Activated naive CD4-positive, alpha-beta T cell treated with anti-CD3 and anti-CD28 coated beads, Interleukin-2, amount 50 U/mL, for 72 hours (primary cell): ENCODE data around the gene L3MBTL3. TPM values are rescaled to one million over a fixed set of nuclear protein-coding genes. Genes with fewer than 3 reads are reported as not detected.
"Not testable (repeated sequence)": the region's sequence is repeated elsewhere in the genome, so short reads cannot be mapped to it uniquely, and the experiment has no call there.

Source experiments
- ATAC-seq, 2 donors: fragments of 150-1000 bp; cut with Tn5 transposase; 2 replicates each; pipeline ENCODE4 v1.10.0; 2021; ENCODE audit warnings: mild to moderate bottlenecking in 2 of 2, moderate library complexity in 2 of 2
- DNase-seq, 2 donors: peaks; one replicate each; pipeline ENCODE4 v3.0.0; 2021 to 2022; ENCODE audit warnings: low spot score in 2 of 2
- H3K27ac Mint-ChIP-seq, 2 donors: one replicate each; pipeline ENCODE4 v1.8.0; 2022; ENCODE audit warnings: mild to moderate bottlenecking in 2 of 2, mixed read lengths in 2 of 2
- H3K36me3 Mint-ChIP-seq, 2 donors: one replicate each; pipeline ENCODE4 v1.8.0; 2022; ENCODE audit warnings: mixed read lengths in 2 of 2
- H3K9me3 Mint-ChIP-seq, 2 donors: one replicate each; pipeline ENCODE4 v1.8.0; 2022; ENCODE audit warnings: mixed read lengths in 2 of 2
- total RNA-seq, 2 donors: library from RNA; stranded (reverse); gene quantifications; one replicate each; pipeline ENCODE4 v1.2.3, GENCODE V29; 2022

The L3MBTL3 gene
- total RNA-seq, 2 donors from 2014 or later, result 3.1 to 5.4 TPM

DNA sequence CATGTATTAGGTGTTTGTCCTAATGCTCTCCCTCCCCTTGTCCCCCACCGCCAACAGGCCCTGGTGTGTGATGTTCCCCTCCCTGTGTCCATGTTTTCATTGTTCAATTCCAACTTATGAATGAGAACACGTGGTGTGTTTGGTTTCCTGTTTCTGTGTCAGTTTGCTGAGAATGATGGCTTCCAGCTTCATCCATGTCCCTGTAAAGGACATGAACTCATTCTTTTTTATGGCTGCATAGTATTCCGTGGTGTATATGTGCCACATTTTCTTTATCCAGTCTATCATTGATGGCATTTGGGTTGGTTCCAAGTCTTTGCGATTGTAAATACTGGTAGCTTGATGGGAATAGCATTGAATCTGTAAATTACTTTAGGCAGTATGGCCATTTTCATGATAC, 151.8 kb downstream of the L3MBTL3 start:
- H3K27ac Mint-ChIP-seq, DNase-seq, ATAC-seq: not testable (repeated sequence)
- peaks cover 28 to 41% of the 10 kb centered on the region in 2 donors for H3K36me3 Mint-ChIP-seq
- peaks cover 19 to 27% of the 10 kb centered on the region in 2 donors for H3K9me3 Mint-ChIP-seq

DNA sequence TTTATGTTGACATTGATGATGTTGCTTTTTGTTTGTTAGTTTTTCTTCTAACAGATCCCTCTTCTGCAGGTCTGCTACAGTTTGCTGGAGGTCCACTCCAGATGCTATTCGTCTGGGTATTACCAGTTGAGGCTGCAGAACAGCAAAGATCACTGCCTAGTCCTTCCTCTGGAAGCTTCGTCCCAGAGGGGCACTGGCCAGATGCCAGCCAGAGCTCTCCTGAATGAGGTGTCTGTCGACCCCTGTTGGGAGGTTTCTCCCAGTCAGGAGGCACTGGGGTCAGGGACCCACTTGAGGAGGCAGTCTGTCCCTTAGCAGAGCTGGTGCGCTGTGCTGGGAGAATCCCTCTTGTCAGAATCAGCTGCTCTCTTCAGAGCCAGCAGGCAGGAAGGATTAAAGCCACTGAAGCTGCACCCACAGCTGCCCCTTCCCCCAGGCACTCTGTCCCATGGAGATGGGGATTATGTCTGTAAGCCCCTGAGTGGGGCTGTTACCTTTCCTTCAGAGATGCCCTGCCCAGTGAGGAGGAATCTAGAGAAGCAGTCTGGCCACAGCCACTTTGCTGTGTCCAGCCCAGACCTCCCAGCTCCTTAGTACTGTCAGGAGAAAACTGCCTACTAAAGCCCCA, 155.1 kb downstream of the L3MBTL3 start:
- peaks cover 20 to 32% of the 10 kb centered on the region in 2 donors for H3K36me3 Mint-ChIP-seq
- peaks cover 13 to 27% of the 10 kb centered on the region in 2 donors for H3K9me3 Mint-ChIP-seq
- DNase-seq, ATAC-seq, H3K27ac Mint-ChIP-seq: not testable (repeated sequence)

GRCh38 chr6:130176378-130176777, 158.0 kb downstream of the L3MBTL3 start:
- peak in 1 of 2 donors; percentile 55 for ATAC-seq
- peaks cover 8 to 16% of the 10 kb centered on the region in 2 donors for H3K9me3 Mint-ChIP-seq
- H3K27ac Mint-ChIP-seq, result no peak overlapping the region
- peaks cover 8 to 24% of the 10 kb centered on the region in 2 donors for H3K36me3 Mint-ChIP-seq
- no peak for DNase-seq

DNA sequence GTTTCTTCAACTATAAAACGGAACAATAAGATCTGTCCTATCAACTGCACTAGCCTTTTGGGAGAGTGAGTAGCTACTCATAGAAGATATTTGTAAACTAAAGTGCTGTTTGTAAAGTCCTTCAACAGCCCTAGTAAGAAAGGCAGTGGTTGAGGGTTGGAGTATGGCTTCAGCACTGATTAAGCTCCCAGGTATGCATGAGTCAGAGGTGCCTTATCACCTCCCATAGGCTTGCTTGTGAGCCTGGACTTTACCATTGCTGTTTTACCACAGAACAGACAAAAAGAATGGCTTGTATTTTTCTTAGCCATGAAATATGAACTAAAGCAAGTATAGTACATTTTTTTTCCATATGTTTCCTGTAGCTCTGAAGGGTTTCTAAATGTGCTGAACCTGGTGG, 160.3 kb downstream of the L3MBTL3 start:
- ATAC-seq (no peak), DNase-seq (no peak)
- H3K9me3 Mint-ChIP-seq, result no peaks in the 10 kb centered on the region
- peaks cover 0 to 4% of the 10 kb centered on the region in 2 donors for H3K36me3 Mint-ChIP-seq
- H3K27ac Mint-ChIP-seq, result peak overlapping the region in 1 of 2 donors; percentile 63

DNA sequence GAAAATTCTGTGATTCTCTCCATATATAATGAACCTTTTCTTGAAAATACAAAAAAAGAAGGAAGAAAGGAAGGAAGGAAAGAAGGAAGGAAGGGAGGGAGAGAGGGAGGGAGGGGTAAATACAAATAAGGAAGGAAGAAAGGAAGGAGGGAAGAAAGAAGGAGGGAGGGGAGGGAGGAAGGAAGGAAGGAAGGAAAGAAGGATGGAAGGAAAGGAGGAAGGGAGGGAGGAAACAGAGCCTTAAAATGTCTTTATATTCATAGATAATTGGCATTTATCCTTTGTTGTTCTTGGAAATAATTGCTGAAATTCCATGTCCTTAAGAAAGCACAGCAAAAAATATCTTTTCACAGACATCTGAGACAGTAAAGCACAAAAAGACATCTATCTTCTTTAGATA, 164.1 kb downstream of the L3MBTL3 start:
- H3K27ac Mint-ChIP-seq, result peak overlapping the region in 1 of 2 donors; percentile 64
- peaks cover 0 to 4% of the 10 kb centered on the region in 2 donors for H3K36me3 Mint-ChIP-seq
- no peaks in the 10 kb centered on the region for H3K9me3 Mint-ChIP-seq
- DNase-seq (no peak), ATAC-seq (no peak)

DNA sequence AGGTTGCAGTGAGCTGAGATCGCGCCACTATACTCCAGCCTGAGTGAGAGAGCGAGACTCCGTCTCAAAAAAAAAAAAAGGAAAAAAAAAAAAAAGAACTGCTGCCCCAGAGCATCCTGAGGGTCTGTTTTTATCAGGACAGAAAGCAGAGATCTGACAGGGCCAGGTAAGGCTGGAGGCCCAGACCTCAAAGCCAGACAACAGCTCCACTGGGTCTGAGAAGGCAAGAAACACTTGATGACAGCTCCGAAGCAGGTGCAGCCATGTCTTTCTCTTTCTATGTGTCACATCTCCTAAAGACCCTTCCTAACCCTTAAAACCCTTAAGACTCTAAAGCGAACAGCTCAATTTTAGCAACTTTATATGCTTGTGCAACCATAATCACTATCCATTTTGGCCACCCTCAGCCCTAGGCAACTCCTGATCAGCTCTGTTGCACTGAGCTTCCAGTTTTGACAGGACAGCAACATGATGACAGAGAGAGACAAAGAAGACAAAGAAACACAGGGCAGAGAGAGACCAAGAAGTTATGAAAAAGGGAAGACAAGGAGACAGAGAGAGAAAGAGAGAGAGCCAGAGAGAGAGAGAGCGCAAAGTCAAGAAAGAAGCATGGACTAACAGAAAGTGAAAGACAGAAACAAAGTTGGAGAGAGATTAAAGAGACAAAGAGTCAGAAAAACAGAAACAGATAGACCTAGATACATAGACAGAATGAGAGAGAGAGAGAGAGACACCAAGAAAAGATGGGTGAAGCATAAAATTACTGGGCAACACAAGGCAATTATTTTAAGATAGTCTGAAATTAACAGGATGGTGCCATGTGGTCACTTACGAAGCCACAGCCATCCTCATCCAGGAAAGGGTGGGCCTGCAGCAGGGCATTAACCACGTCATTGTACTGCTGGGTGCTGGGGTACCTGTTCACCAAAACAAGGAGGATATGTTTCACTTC, 165.2 kb downstream of the L3MBTL3 start:
- DNase-seq (no peak), ATAC-seq (peak; percentile 78 to 83)
- peaks cover 0 to 4% of the 10 kb centered on the region in 2 donors for H3K36me3 Mint-ChIP-seq
- peak overlapping the region; percentile 64 to 69 for H3K27ac Mint-ChIP-seq
- no peaks in the 10 kb centered on the region for H3K9me3 Mint-ChIP-seq

DNA sequence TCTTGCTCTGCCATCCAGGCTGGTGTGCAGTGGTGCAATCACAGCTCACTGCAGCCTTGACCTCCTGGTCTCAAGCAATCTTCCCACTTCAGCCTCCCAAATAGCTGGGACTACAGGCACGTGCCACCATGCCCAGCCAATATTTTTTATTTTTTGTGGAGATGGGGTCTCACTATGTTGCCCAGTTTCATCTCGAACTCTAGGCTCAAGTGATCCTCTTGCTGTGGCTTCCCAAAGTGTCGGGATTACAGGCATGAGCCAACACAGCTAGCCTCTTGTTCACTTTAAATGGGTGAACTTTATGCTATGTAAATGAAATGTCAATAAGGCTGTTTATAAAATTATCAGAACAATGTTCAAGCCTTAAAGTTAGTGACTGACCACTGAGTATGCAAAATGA, 167.3 kb downstream of the L3MBTL3 start:
- DNase-seq (no peak), ATAC-seq (no peak)
- H3K36me3 Mint-ChIP-seq, result peaks cover 10 to 11% of the 10 kb centered on the region in 2 donors
- H3K27ac Mint-ChIP-seq, result no peak overlapping the region
- no peaks in the 10 kb centered on the region for H3K9me3 Mint-ChIP-seq

GRCh38 chr6:130187335-130188206, 169.2 kb downstream of the L3MBTL3 start:
- H3K27ac Mint-ChIP-seq, result peak overlapping the region in 1 of 2 donors; percentile 15
- peaks cover 11 to 17% of the 10 kb centered on the region in 2 donors for H3K36me3 Mint-ChIP-seq
- H3K9me3 Mint-ChIP-seq, result peaks cover 0 to 2% of the 10 kb centered on the region in 2 donors
- no peak for DNase-seq
- peak; percentile 24 to 62 for ATAC-seq

DNA sequence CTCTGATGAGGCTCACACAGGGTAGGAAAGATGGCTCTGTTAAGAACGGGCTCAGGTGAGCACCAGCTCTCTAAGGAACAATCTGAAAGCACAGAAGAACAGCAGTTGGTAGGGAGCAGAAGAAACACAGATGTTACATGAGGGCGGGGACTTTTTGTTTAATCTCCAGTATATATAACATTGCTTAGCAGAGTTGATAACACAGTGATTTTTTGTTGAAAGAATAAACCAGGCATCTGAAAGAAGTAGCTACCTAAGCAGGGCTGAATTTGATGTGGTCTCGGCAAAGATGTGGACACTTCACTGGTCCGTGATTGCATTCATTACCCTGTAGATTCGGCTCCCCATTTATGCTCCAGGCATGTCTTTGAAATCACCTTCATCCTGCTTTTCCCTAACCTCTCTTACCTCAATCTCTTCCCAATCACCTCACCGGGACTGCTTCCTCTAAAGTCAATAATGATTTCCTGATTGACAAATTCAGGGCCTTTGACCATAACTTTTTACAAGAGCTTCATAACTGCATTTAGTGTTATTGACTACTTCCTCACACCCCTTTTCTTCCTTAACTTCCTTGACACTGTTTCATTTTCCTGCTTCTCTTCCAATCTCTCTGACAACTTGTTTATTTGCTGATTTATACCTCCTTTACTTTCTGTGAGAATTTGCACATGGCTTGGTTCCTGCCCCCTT, 170.0 kb downstream of the L3MBTL3 start:
- ATAC-seq (no peak), DNase-seq (no peak)
- Mint-ChIP-seq H3K36me3 (peaks cover 16 to 25% of the 10 kb centered on the region in 2 donors), H3K27ac (peak overlapping the region in 1 of 2 donors; percentile 1), H3K9me3 (peaks cover 3 to 10% of the 10 kb centered on the region in 2 donors)

DNA sequence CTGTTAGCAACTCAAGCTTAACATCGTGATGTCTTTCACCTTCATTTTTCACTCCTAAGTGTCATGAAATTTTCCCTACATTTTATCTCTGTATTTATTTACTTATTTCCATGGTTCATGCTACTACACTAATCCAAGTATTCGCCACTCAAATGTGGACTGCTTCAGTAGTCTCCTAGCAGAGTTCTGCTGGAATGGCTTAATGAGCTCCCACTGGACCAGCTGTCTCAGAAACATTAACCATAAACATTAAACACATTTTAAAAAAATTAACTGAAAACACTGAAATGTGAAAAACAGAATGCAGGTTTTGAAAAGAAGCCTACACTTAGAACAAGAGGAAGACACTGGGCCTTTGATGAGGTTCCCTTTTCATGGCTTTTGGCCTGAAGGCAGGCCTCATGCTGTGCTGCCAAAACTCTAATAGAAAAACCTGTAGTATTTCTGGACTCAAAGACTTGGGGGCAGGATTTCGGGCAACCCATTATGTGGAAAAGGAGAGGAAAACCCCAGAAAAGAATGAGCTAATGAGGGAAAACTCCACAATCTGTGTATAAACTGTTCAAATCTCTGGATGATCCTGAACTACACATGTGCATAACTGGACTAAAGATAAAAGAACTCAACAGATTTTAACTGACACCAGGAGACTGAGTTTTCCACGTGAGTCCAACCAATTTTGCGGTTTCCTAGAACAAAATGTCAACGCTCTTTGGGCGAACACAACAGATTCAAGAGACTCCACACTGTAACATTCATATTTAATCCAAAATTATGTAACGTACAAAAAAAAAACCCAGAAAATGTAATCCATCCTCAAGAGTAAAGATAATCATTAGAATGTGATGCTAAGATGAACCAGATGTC, 171.4 kb downstream of the L3MBTL3 start:
- Mint-ChIP-seq H3K9me3 (peaks cover 8 to 16% of the 10 kb centered on the region in 2 donors), H3K27ac (no peak overlapping the region), H3K36me3 (peaks cover 21 to 37% of the 10 kb centered on the region in 2 donors)
- DNase-seq, result no peak
- ATAC-seq, result no peak

Other genes with a start within 250 kb of the L3MBTL3 start
- gene TMEM244, start 157.3 kb upstream of the L3MBTL3 start, total RNA-seq, result not detected
- 1 to 10 TPM in 1 of 2 donors, under 1 TPM in 1; 0.95 to 5.6 TPM for gene SAMD3, start 204.4 kb downstream of the L3MBTL3 start, total RNA-seq